Adrenal gland (tissue), 5 donors: ENCODE data around the gene UBE2L3.

Experiments used
- CTCF ChIP-seq, 6 experiments: fragments of 450-650 bp in 4 of 6; fragments of 200-600 bp in 2 of 6; sonication (generic) in 1 of 6; IDR thresholded peaks; 1 replicate in 5 of 6; 2 replicates in 1 of 6; pipeline versions ENCODE4 v1.5.1 to v1.8.0; 2016 to 2021; ENCODE audit warnings: antibody characterized with exemption in 6 of 6, mild to moderate bottlenecking in 2 of 6, moderate library complexity in 1 of 6
- POLR2A ChIP-seq, 2 donors: fragments of 450-650 bp; IDR thresholded peaks; one replicate each; pipeline ENCODE4 v1.6.1; 2017; ENCODE audit warnings: antibody characterized with exemption in 2 of 2, mild to moderate bottlenecking in 2 of 2, moderate library complexity in 1 of 2
- donor health status: DM: no; HTN: no; CAD: no.

- TF ChIP-seq POLR2A (IDR thresholded peaks at IDR 0.05), result no peak
- TF ChIP-seq CTCF (IDR thresholded peaks at IDR 0.05), result no peak
Measured at GRCh38 chr22:21568347-21569075, 997 bp downstream of the UBE2L3 start.
